ENCODE data around the gene HMX3. TPM values are rescaled to one million over a fixed set of nuclear protein-coding genes. Genes with fewer than 3 reads are reported as not detected.

HMX3 gene
- total and polyA plus RNA-seq, 4 donors: 0.20 to 0.59 (median 0.27) TPM; not detected in 1

GRCh38 chr10:123140983-123141390 lies 5.2 kb downstream of the HMX3 start:
- DNase-seq (ENCODE audit: low read depth in 4 of 6, low spot score in 6 of 6): peak in 1 of 6 donors; percentile 5
- 21% methylated on average over 2 of the region's 6 CpGs for WGBS (ENCODE audit: insufficient coverage)
- Histone ChIP-seq H3K9me3 (ENCODE audit: control insufficient read depth, insufficient read depth, low read length) (no peaks in the 10 kb centered on the region), H3K36me3 (ENCODE audit: control insufficient read depth, insufficient read depth, low read length) (no peaks in the 10 kb centered on the region), H3K4me3 (ENCODE audit: low read depth, low read length) (no peak overlapping the region), H3K27ac (ENCODE audit: low read depth, low read length) (no peak overlapping the region), H3K27me3 (ENCODE audit: control insufficient read depth, insufficient read depth, low read length) (peaks cover 100% of the 10 kb centered on the region), H3K4me1 (ENCODE audit: control insufficient read depth, insufficient read depth, low read length) (peaks cover 50% of the 10 kb centered on the region)

- Histone ChIP-seq H3K4me1 (ENCODE audit: control insufficient read depth, insufficient read depth, low read length) (peaks cover 41% of the 10 kb centered on the region), H3K36me3 (ENCODE audit: control insufficient read depth, insufficient read depth, low read length) (no peaks in the 10 kb centered on the region), H3K4me3 (ENCODE audit: low read depth, low read length) (no peak overlapping the region), H3K27ac (ENCODE audit: low read depth, low read length) (no peak overlapping the region), H3K9me3 (ENCODE audit: control insufficient read depth, insufficient read depth, low read length) (no peaks in the 10 kb centered on the region), H3K27me3 (ENCODE audit: control insufficient read depth, insufficient read depth, low read length) (peaks cover 100% of the 10 kb centered on the region)
- DNase-seq (ENCODE audit: low read depth in 4 of 6, low spot score in 6 of 6): peak in 2 of 6 donors; percentile 1 to 3
- WGBS (ENCODE audit: insufficient coverage): 5% methylated on average over 32 of the region's 38 CpGs
Observed at GRCh38 chr10:123141791-123142700, 6.3 kb downstream of the HMX3 start.

- Histone ChIP-seq H3K9me3 (ENCODE audit: control insufficient read depth, insufficient read depth, low read length) (no peaks in the 10 kb centered on the region), H3K4me1 (ENCODE audit: control insufficient read depth, insufficient read depth, low read length) (peaks cover 37% of the 10 kb centered on the region), H3K4me3 (ENCODE audit: low read depth, low read length) (no peak overlapping the region), H3K27me3 (ENCODE audit: control insufficient read depth, insufficient read depth, low read length) (peaks cover 100% of the 10 kb centered on the region), H3K27ac (ENCODE audit: low read depth, low read length) (no peak overlapping the region), H3K36me3 (ENCODE audit: control insufficient read depth, insufficient read depth, low read length) (no peaks in the 10 kb centered on the region)
- under 1% methylated on average over 31 of the region's 33 CpGs for WGBS (ENCODE audit: insufficient coverage)
- peak in 2 of 6 donors; percentile 5 to 9 for DNase-seq (ENCODE audit: low read depth in 4 of 6, low spot score in 6 of 6)
Observed at GRCh38 chr10:123142701-123143161, 7.0 kb downstream of the HMX3 start.

- Histone ChIP-seq H3K4me1 (ENCODE audit: control insufficient read depth, insufficient read depth, low read length) (peaks cover 39% of the 10 kb centered on the region), H3K4me3 (ENCODE audit: low read depth, low read length) (no peak overlapping the region), H3K27me3 (ENCODE audit: control insufficient read depth, insufficient read depth, low read length) (peaks cover 100% of the 10 kb centered on the region), H3K27ac (ENCODE audit: low read depth, low read length) (no peak overlapping the region), H3K9me3 (ENCODE audit: control insufficient read depth, insufficient read depth, low read length) (no peaks in the 10 kb centered on the region), H3K36me3 (ENCODE audit: control insufficient read depth, insufficient read depth, low read length) (no peaks in the 10 kb centered on the region)
- peak in 2 of 6 donors; percentile 3 to 31 for DNase-seq (ENCODE audit: low read depth in 4 of 6, low spot score in 6 of 6)
- 2% methylated on average over 27 of the region's 33 CpGs for WGBS (ENCODE audit: insufficient coverage)
Observed at GRCh38 chr10:123143162-123143824, 7.5 kb downstream of the HMX3 start.

GRCh38 chr10:123143825-123144168 lies 8.0 kb downstream of the HMX3 start:
- Histone ChIP-seq H3K4me1 (ENCODE audit: control insufficient read depth, insufficient read depth, low read length) (peaks cover 44% of the 10 kb centered on the region), H3K9me3 (ENCODE audit: control insufficient read depth, insufficient read depth, low read length) (no peaks in the 10 kb centered on the region), H3K27ac (ENCODE audit: low read depth, low read length) (no peak overlapping the region), H3K27me3 (ENCODE audit: control insufficient read depth, insufficient read depth, low read length) (peaks cover 100% of the 10 kb centered on the region), H3K4me3 (ENCODE audit: low read depth, low read length) (no peak overlapping the region), H3K36me3 (ENCODE audit: control insufficient read depth, insufficient read depth, low read length) (no peaks in the 10 kb centered on the region)
- DNase-seq (ENCODE audit: low read depth in 4 of 6, low spot score in 6 of 6): no peak
- WGBS (ENCODE audit: insufficient coverage): 3% methylated on average over 8 of the region's 10 CpGs

GRCh38 chr10:123144697-123145541 lies 9.1 kb downstream of the HMX3 start:
- Histone ChIP-seq H3K27ac (ENCODE audit: low read depth, low read length) (no peak overlapping the region), H3K4me1 (ENCODE audit: control insufficient read depth, insufficient read depth, low read length) (peaks cover 45% of the 10 kb centered on the region), H3K9me3 (ENCODE audit: control insufficient read depth, insufficient read depth, low read length) (no peaks in the 10 kb centered on the region), H3K4me3 (ENCODE audit: low read depth, low read length) (no peak overlapping the region), H3K36me3 (ENCODE audit: control insufficient read depth, insufficient read depth, low read length) (no peaks in the 10 kb centered on the region), H3K27me3 (ENCODE audit: control insufficient read depth, insufficient read depth, low read length) (peaks cover 100% of the 10 kb centered on the region)
- WGBS (ENCODE audit: insufficient coverage): under 1% methylated on average over 26 of the region's 29 CpGs
- DNase-seq (ENCODE audit: low read depth in 4 of 6, low spot score in 6 of 6): peak in 2 of 6 donors; percentile 34 to 57

DNA sequence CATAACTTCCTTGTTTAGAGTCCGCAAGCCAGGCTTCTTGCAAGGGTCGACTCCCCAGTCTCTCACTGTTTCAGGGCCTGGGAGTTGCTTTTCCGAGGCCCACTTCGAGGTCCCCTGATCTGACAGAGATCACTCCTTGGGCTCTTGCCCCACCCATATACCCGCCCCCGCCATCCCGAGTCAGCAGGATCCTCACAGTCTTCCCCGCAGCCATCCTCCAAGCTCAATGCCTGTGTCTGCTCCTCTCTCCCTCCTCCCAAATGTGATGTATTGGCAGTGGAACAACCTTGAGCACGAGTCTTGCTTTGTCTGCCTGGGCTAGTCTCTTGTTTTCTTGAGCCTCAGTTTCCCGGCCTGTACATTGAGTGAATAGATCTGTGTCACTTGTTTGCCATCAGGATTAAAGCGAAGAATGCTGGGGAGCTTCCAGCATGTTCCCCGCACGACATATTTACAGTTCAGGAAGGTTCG lies 9.8 kb downstream of the HMX3 start:
- no peaks in the 10 kb centered on the region for H3K36me3 ChIP-seq (ENCODE audit: control insufficient read depth, insufficient read depth, low read length)
- H3K27me3 ChIP-seq (ENCODE audit: control insufficient read depth, insufficient read depth, low read length): peaks cover 100% of the 10 kb centered on the region
- peak in 1 of 6 donors; percentile 11 for DNase-seq (ENCODE audit: low read depth in 4 of 6, low spot score in 6 of 6)
- peaks cover 42% of the 10 kb centered on the region for H3K4me1 ChIP-seq (ENCODE audit: control insufficient read depth, insufficient read depth, low read length)
- no peak overlapping the region for H3K27ac ChIP-seq (ENCODE audit: low read depth, low read length)
- no peak overlapping the region for H3K4me3 ChIP-seq (ENCODE audit: low read depth, low read length)
- WGBS (ENCODE audit: insufficient coverage): 7% methylated on average over 11 of the region's 14 CpGs
- no peaks in the 10 kb centered on the region for H3K9me3 ChIP-seq (ENCODE audit: control insufficient read depth, insufficient read depth, low read length)

DNA sequence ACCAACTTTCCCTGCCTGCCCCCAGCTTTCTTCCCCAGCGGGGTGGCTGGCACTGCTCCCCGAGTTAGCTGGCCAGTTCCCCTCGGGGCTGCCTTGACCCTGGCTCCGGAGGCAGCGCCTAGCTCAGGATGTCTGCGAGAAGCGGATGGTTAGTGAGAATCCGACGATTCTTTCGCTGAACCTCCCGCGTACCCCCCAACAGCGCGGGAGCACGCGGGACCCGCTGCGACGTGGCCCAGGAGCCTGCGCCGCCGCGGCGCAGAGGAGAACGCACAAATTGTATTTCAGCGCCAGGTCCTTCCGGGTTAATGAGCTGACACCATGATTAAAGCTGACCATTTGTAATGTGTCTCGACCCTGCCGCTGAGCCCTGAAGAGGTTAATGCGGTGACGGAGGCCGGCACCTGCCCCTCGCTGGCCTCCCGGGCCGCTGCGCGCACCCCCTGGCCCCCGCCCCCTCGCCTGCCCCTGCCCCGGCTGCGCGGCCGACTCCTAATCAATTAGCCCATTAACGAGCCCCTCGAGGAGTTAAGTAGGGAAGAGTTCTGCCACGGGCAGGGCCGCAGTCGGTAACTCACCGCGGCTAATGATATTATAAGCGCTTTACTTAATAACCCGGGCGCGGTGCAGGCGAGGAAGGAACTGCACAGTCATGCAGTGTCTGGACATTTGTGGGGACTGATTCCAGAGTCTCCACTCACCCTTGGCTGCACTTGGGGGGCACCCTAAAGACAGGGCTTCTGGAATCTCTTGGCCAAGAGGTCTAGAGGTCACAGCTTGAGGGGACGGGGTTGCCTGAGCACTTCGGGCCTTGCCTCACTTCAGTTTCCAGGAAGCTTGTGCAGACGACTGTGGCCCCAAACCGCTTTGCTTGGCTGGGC lies 10.5 kb downstream of the HMX3 start:
- WGBS (ENCODE audit: insufficient coverage): 1% methylated on average over 46 of the region's 59 CpGs
- Histone ChIP-seq H3K27ac (ENCODE audit: low read depth, low read length) (no peak overlapping the region), H3K4me3 (ENCODE audit: low read depth, low read length) (no peak overlapping the region), H3K27me3 (ENCODE audit: control insufficient read depth, insufficient read depth, low read length) (peaks cover 100% of the 10 kb centered on the region), H3K4me1 (ENCODE audit: control insufficient read depth, insufficient read depth, low read length) (peaks cover 49% of the 10 kb centered on the region), H3K36me3 (ENCODE audit: control insufficient read depth, insufficient read depth, low read length) (no peaks in the 10 kb centered on the region), H3K9me3 (ENCODE audit: control insufficient read depth, insufficient read depth, low read length) (no peaks in the 10 kb centered on the region)
- DNase-seq (ENCODE audit: low read depth in 4 of 6, low spot score in 6 of 6): peak in 2 of 6 donors; percentile 16 to 21
